ES-I3 (cell line): Measurements from ENCODE around the gene EGFLAM.

ENCODE experiments used
- H3K36me3 ChIP-seq: 2 replicates; pipeline ENCODE4 v1.6.1; 2013; ENCODE audit warnings: mild to moderate bottlenecking, low read length, control low read depth, moderate library complexity; ENCODE audit not compliant: insufficient read depth
- H3K4me1 ChIP-seq: 2 replicates; pipeline ENCODE4 v1.6.1; 2013; ENCODE audit warnings: mild to moderate bottlenecking, control low read depth, low read length; ENCODE audit not compliant: insufficient read depth
- H3K9ac ChIP-seq: 2 replicates; pipeline ENCODE4 v1.6.1; 2013; ENCODE audit warnings: low read depth, mild to moderate bottlenecking, low read length, moderate library complexity
- H3K9me3 ChIP-seq: 2 replicates; pipeline ENCODE4 v1.6.1; 2013; ENCODE audit warnings: mild to moderate bottlenecking, low read length, moderate library complexity; ENCODE audit not compliant: control insufficient read depth, insufficient read depth

EGFLAM gene

GRCh38 chr5:38287124-38287523 is 28.8 kb downstream of the EGFLAM start:
- Histone ChIP-seq H3K9ac (no peak overlapping the region), H3K4me1 (no peaks in the 10 kb centered on the region), H3K36me3 (no peaks in the 10 kb centered on the region), H3K9me3 (no peaks in the 10 kb centered on the region)

DNA sequence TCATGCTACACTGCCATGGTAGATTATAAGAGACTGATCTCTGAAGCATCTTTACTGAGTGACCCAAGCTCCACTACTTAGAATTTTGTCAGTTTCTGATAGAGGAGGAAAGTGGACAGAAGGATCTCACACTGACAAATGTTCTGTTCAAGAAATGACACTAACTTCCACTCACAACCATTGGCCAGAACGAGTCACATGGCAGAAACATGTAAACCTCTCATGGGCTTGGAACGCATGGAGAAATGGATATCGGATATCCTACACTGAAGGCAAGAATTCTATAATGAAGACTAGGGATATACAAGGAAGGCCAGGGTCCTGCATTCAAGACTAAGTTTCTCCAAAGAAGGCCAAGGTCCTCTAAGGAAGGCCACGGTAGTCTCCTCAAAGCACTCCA is 31.1 kb downstream of the EGFLAM start:
- Histone ChIP-seq H3K9me3 (no peaks in the 10 kb centered on the region), H3K9ac (no peak overlapping the region), H3K4me1 (no peaks in the 10 kb centered on the region), H3K36me3 (no peaks in the 10 kb centered on the region)

DNA sequence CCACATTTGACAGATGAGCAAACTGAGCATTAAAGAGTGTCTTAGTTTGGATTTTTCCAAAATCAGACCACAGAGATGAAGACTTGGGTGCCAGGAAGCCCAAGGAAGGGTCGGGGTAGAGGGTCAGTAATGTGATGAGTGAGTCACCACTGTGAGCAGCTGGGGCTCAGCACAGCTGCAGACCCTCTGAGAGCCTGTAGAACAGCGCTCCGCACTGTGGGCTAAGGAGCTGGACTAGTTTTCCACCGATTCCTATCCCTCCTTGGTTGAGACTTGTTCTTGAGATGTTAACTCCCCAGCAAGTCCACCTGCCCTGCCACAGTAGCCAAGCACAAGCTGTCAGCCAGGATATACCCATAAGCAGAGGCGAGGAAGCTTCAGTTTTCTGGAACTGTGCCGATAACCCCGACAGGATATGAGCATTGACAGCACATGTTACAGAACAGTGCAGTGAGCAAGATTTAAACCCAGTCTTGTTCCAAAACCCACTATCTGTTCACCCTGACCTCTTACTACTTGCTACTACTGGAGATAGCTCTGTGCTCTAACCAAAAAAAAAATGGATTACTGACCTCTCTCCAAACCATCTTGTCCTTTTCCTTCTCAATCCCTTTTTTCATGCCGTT is 31.8 kb downstream of the EGFLAM start:
- H3K4me1 ChIP-seq = no peaks in the 10 kb centered on the region
- H3K9me3 ChIP-seq = no peaks in the 10 kb centered on the region
- H3K9ac ChIP-seq = no peak overlapping the region
- H3K36me3 ChIP-seq = no peaks in the 10 kb centered on the region

DNA sequence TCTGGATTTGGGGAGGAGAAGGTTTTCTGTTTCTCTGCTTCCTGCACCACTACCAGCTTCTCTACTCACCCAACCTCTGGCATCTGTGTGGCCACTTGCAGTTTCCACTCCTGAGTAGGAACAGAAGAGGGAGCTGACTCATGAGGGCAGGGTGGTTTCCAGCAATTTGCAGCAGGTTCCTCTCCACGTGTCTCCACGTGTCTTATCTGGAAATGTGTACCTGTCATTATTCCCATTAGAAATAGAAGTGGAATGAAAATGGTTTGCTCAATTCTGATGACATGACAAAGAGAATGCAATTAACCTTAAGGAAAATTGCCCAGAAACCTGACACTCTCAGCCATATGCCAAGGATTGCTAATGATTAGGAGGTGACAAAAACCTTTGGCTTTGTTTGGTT is 33.0 kb downstream of the EGFLAM start:
- Histone ChIP-seq H3K4me1 (no peaks in the 10 kb centered on the region), H3K9me3 (no peaks in the 10 kb centered on the region), H3K36me3 (no peaks in the 10 kb centered on the region), H3K9ac (no peak overlapping the region)

- Histone ChIP-seq H3K4me1 (no peaks in the 10 kb centered on the region), H3K9me3 (no peaks in the 10 kb centered on the region), H3K9ac (no peak overlapping the region), H3K36me3 (no peaks in the 10 kb centered on the region)
Measured at GRCh38 chr5:38292228-38292627, 33.9 kb downstream of the EGFLAM start.

DNA sequence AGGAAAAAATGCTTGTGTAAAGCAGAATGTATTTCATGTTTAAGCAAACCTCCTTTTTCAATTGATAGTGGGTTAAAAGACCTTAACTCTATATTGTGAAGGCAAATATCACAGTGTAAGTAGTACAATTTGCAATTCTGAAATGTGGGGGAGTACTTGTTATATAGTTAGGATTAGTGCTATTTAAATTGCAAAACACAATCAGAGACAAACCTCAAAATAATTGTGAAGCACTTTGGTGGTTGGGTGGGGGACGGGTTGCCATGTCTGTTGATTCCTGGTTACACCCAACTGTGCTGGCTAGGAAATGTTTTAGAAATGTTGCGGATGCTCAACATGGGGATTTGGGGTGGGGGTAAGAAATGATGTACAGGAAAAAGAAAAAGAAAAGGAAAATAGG is 37.4 kb downstream of the EGFLAM start:
- Histone ChIP-seq H3K4me1 (no peaks in the 10 kb centered on the region), H3K9me3 (no peaks in the 10 kb centered on the region), H3K36me3 (no peaks in the 10 kb centered on the region), H3K9ac (no peak overlapping the region)

- Histone ChIP-seq H3K9ac (no peak overlapping the region), H3K36me3 (no peaks in the 10 kb centered on the region), H3K9me3 (no peaks in the 10 kb centered on the region), H3K4me1 (no peaks in the 10 kb centered on the region)
Measured at GRCh38 chr5:38297830-38298608, 39.7 kb downstream of the EGFLAM start.

DNA sequence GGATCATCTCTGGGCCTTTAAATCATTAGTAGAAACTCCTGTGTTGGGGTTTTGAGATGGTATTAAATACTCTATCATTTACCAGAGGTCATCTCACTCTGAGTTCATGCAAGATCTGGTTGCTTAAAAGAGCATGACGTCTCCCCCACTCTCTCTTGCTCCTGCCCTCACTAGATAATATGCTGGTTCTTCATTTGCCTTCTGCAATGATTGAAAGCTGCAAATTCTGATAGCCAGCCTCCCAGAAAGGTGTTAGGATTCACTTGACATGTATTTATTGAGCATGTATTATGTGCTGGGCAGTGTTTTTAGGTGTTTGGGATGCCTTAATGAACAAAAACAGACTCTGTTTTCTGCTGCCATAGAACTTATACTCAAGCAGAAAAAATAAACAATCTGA is 41.2 kb downstream of the EGFLAM start:
- no peaks in the 10 kb centered on the region for H3K4me1 ChIP-seq
- H3K9ac ChIP-seq = no peak overlapping the region
- H3K9me3 ChIP-seq = no peaks in the 10 kb centered on the region
- no peaks in the 10 kb centered on the region for H3K36me3 ChIP-seq

DNA sequence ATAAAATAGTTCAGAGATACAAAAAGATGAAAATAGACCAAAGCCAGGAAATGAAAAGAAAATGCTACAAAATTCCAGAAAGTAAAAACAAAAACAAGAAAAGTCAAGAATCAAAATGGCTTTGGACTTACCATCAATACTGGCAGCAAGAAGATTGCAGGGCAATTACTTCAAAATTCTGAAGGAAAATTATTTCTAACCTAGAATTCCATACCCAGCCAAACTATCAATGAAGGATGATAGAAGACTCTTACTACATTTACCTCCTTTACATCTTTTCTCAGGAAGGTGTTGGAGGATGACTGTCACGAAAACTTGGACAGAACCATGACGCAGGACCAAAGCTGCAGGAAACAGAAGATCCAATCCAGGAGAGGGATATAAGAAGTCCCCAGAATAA is 46.8 kb downstream of the EGFLAM start:
- H3K4me1 ChIP-seq = no peaks in the 10 kb centered on the region
- no peaks in the 10 kb centered on the region for H3K36me3 ChIP-seq
- no peaks in the 10 kb centered on the region; the same call in 1 of the 2 replicates for H3K9me3 ChIP-seq
- H3K9ac ChIP-seq = no peak overlapping the region

DNA sequence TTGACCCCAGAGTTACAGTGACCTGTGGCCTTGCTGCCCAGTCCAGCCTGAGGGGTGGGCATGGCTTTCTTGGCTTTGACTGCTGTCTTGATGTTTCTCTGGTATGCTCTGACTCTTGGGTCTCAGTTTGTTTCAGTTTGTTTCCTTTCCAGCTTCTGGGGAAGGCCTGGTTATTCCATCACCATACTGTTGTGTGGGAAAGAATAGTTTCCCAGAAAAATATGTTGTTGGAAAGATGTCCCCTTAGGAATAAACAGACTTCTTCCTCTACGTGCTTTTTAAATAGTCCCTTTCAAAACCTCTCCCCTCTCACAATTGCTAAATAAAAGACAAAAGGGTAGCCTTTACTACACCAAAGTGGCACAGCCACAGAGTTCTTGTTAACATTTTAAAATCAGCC is 49.5 kb downstream of the EGFLAM start:
- Histone ChIP-seq H3K9ac (no peak overlapping the region), H3K9me3 (no peaks in the 10 kb centered on the region; the same call in 1 of the 2 replicates), H3K4me1 (no peaks in the 10 kb centered on the region), H3K36me3 (no peaks in the 10 kb centered on the region)

DNA sequence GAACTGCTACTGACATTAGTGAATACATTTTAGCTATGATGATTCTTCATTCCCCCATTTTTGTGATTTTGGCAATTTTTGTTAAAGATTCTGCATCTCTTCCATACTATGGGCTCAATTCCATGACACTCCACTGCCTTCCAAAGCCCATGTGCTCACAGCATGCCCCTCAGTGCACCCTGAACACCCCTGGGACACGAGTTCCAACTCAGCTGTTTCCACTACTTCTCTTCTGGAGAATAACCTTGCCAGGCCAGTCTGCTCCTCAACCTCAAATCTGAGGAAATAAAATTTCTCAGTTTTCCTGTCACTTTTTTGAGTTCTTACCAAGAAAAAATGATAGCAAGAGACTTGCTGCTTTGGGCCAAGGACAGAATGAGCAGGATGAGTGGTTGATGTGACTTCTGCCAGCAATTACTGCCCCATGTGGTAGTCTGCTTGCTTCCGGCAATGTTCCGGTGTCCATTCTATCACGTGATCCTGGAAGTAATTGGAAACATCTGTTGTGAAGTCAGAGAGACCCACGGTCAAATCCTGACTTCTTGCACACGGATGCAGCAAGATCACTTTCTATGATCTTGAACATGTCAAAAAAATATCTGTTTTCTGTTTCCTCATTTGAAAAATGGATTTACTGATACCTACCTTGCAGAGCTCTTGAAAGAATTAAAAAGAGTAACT is 58.3 kb downstream of the EGFLAM start:
- Histone ChIP-seq H3K4me1 (no peaks in the 10 kb centered on the region), H3K36me3 (no peaks in the 10 kb centered on the region), H3K9me3 (no peaks in the 10 kb centered on the region), H3K9ac (no peak overlapping the region)

DNA sequence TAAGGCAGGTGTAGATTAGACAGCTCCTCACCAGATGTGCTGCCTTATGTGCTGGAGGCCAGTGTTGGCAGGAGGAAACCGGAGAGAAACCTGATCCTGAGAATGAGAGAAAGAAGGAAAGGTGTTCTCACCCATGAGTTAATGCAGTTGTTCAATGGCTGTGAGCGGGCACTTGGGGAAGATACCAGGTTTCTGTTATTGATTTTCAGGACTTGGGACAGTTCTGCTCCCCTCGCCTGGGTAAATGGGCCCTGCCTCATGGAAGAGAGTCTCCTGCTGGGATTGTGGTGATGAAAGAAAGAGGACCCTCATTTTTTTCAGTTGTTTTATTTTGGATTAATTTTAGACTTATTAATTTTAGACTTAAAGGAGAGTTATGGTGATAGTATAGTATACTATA is 59.5 kb downstream of the EGFLAM start:
- H3K4me1 ChIP-seq = no peaks in the 10 kb centered on the region
- no peak overlapping the region for H3K9ac ChIP-seq
- no peaks in the 10 kb centered on the region for H3K9me3 ChIP-seq
- H3K36me3 ChIP-seq = no peaks in the 10 kb centered on the region

GRCh38 chr5:38319491-38319890 is 61.1 kb downstream of the EGFLAM start:
- no peak overlapping the region for H3K9ac ChIP-seq
- H3K36me3 ChIP-seq = no peaks in the 10 kb centered on the region
- no peaks in the 10 kb centered on the region for H3K9me3 ChIP-seq
- H3K4me1 ChIP-seq = no peaks in the 10 kb centered on the region

GRCh38 chr5:38321978-38322377 is 63.6 kb downstream of the EGFLAM start:
- no peaks in the 10 kb centered on the region for H3K36me3 ChIP-seq
- no peaks in the 10 kb centered on the region for H3K9me3 ChIP-seq
- no peaks in the 10 kb centered on the region for H3K4me1 ChIP-seq
- H3K9ac ChIP-seq = no peak overlapping the region
